ENCODE results near the gene UGGT1. TPM values are rescaled to one million over a fixed set of nuclear protein-coding genes. Genes with fewer than 3 reads are reported as not detected.

UGGT1 gene
- total RNA-seq, 2 experiments from 2014 or later = 49.8 to 50.1 TPM

- H3K27me3 Mint-ChIP-seq = no peaks in the 10 kb centered on the region
- H3K9me3 Mint-ChIP-seq = no peaks in the 10 kb centered on the region
- DNase-seq = no peak
- H3K4me1 Mint-ChIP-seq = no peaks in the 10 kb centered on the region
- H3K4me3 Mint-ChIP-seq = no peak overlapping the region
- no peaks in the 10 kb centered on the region for H3K36me3 Mint-ChIP-seq
- H3K27ac Mint-ChIP-seq = no peak overlapping the region
These were observed 147.1 kb downstream of the UGGT1 start for GRCh38 chr2:128237911-128238697.

DNA sequence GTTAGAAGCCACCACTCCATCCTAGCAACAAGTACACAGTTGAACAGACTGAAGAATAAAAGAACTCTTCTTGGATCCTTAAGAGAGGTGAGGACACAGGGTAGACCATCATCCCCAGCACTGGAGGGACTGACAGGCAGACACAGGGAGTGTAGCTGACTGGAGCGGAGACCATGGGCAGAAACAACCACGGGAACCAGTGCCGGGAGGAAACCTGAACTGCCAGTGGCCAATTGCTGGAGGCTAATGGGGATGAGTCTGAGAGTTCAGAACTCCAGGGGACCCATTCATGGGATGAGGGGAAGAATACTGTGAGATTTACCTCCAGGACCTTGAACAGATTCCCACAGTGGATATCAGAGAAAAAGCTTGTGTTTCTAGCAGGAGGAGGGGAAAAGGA lies 150.9 kb downstream of the UGGT1 start:
- Mint-ChIP-seq H3K36me3 (no peaks in the 10 kb centered on the region), H3K4me3 (no peak overlapping the region), H3K27me3 (no peaks in the 10 kb centered on the region), H3K4me1 (peaks cover 10% of the 10 kb centered on the region), H3K9me3 (no peaks in the 10 kb centered on the region), H3K27ac (no peak overlapping the region)
- DNase-seq = no peak

Other genes starting within 250 kb of the UGGT1 start
- gene POLR2D, start 233.0 kb upstream of the UGGT1 start, total RNA-seq = 10 to 100 TPM; 91.8 to 97.2 TPM
- 10 to 100 TPM; 16.4 to 17.4 TPM for gene AMMECR1L, start 205.2 kb upstream of the UGGT1 start, total RNA-seq
- gene SAP130, start 63.1 kb upstream of the UGGT1 start, total RNA-seq = 10 to 100 TPM; 24.4 to 26.7 TPM
- gene HS6ST1, start 227.7 kb downstream of the UGGT1 start, total RNA-seq = 10 to 100 TPM; 16.1 to 17.4 TPM